Peyer's patch (tissue), 4 donors: Measurements from ENCODE around the gene MRPL44.

Source experiments
- POLR2A ChIP-seq, 2 donors: fragments of 450-650 bp; IDR thresholded peaks; one replicate each; pipeline ENCODE4 v1.5.1; 2017; ENCODE audit warnings: antibody characterized with exemption in 2 of 2, mild to moderate bottlenecking in 2 of 2, moderate library complexity in 2 of 2
- TF ChIP-seq, protein P1 (sequence below), 6 experiments: fragments of 450-650 bp in 4 of 6; fragments of 200-600 bp in 2 of 6; sonication (generic) in 1 of 6; IDR thresholded peaks; one replicate each; pipeline ENCODE4 v1.5.1; 2017 to 2019; ENCODE audit warnings: antibody characterized with exemption in 6 of 6, mild to moderate bottlenecking in 3 of 6, moderate library complexity in 1 of 6

DNA sequence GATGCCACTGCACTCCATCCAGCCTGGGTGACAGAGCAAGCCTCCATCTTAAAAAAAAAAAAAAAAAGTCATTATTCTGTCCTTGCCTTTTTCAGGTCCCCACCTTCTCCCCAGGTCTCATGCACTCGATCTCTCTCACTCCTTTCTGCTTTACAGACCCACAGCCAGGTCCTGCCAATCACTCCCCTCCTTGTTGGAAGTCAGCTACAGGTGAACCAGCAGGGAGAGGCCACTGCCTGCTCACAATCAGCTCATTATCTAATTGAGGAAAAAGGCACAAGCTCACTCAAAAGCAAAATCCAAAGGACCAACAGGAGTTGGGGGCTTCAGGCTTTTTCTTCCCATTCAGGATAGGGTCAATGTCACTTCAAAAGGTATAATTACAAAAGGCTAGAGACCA lies 14.1 kb upstream of the MRPL44 start:
- TF ChIP-seq, protein P1, sequence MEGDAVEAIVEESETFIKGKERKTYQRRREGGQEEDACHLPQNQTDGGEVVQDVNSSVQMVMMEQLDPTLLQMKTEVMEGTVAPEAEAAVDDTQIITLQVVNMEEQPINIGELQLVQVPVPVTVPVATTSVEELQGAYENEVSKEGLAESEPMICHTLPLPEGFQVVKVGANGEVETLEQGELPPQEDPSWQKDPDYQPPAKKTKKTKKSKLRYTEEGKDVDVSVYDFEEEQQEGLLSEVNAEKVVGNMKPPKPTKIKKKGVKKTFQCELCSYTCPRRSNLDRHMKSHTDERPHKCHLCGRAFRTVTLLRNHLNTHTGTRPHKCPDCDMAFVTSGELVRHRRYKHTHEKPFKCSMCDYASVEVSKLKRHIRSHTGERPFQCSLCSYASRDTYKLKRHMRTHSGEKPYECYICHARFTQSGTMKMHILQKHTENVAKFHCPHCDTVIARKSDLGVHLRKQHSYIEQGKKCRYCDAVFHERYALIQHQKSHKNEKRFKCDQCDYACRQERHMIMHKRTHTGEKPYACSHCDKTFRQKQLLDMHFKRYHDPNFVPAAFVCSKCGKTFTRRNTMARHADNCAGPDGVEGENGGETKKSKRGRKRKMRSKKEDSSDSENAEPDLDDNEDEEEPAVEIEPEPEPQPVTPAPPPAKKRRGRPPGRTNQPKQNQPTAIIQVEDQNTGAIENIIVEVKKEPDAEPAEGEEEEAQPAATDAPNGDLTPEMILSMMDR (IDR thresholded peaks at IDR 0.05) = no peak
- TF ChIP-seq POLR2A (IDR thresholded peaks at IDR 0.05) = no peak
